CD14-positive monocyte (primary cell): ENCODE data around the gene ARHGAP44. TPM values are rescaled to one million over a fixed set of nuclear protein-coding genes. Genes with fewer than 3 reads are reported as not detected.

Experiments
- DNase-seq, 3 donors: peaks; one replicate each; pipeline ENCODE4 v3.0.0-alpha.2; 2011 to 2022
- H2AFZ ChIP-seq: 2 replicates; pipeline ENCODE4 v1.6.0; 2012; ENCODE audit warnings: mild to moderate bottlenecking, low read depth, low read length, inconsistent platforms; ENCODE audit not compliant: insufficient read depth, poor library complexity, severe bottlenecking
- H3K27ac ChIP-seq, 2 donors: 1 replicate in 1 of 2; 2 replicates in 1 of 2; pipeline ENCODE4 v1.5.1; 2012 to 2013; ENCODE audit warnings: low read length in 2 of 2, control low read depth in 1 of 2, inconsistent platforms in 1 of 2, low read depth in 1 of 2, mild to moderate bottlenecking in 1 of 2
- H3K27me3 ChIP-seq, 2 donors: one replicate each; pipeline versions ENCODE4 v1.6.0 to v1.6.1; 2011 to 2013; ENCODE audit warnings: low read length in 2 of 2; ENCODE audit not compliant: control insufficient read depth in 2 of 2, insufficient read depth in 2 of 2
- H3K36me3 ChIP-seq, 2 donors: replicated peaks in 1 of 2; 1 replicate in 1 of 2; 2 replicates in 1 of 2; pipeline versions ENCODE4 v1.5.1 to v1.6.1; 2012 to 2013; ENCODE audit warnings: low read length in 2 of 2, control low read depth in 1 of 2, inconsistent platforms in 1 of 2, mild to moderate bottlenecking in 1 of 2; ENCODE audit not compliant: insufficient read depth in 2 of 2, control insufficient read depth in 1 of 2
- H3K4me1 ChIP-seq, 2 donors: 1 replicate in 1 of 2; 2 replicates in 1 of 2; pipeline versions ENCODE4 v1.5.1 to v1.6.1; 2012 to 2013; ENCODE audit warnings: low read length in 2 of 2, control low read depth in 1 of 2, inconsistent platforms in 1 of 2, mild to moderate bottlenecking in 1 of 2, moderate library complexity in 1 of 2; ENCODE audit not compliant: insufficient read depth in 2 of 2, control insufficient read depth in 1 of 2
- H3K4me2 ChIP-seq: replicated peaks from 2 replicates; pipeline ENCODE3; 2012; ENCODE audit warnings: low read length, moderate library complexity, mild to moderate bottlenecking; ENCODE audit not compliant: poor library complexity, severe bottlenecking; ENCODE audit errors: extremely low read depth
- H3K4me3 ChIP-seq, 3 experiments: fragments of 200-600 bp in 1 of 3; sonication (generic) in 1 of 3; replicated peaks in 1 of 3; 1 replicate in 2 of 3; 2 replicates in 1 of 3; pipeline ENCODE4 v1.5.1; 2011 to 2013; ENCODE audit warnings: low read length in 3 of 3, mild to moderate bottlenecking in 3 of 3, control low read depth in 2 of 3, low read depth in 2 of 3, inconsistent platforms in 1 of 3, moderate library complexity in 1 of 3
- H3K79me2 ChIP-seq: 2 replicates; pipeline ENCODE4 v1.6.0; 2012; ENCODE audit warnings: mild to moderate bottlenecking, control low read depth, inconsistent platforms, low read length, moderate library complexity; ENCODE audit not compliant: insufficient read depth
- H3K9ac ChIP-seq: 2 replicates; pipeline ENCODE4 v1.6.0; 2017; ENCODE audit warnings: low read length, mild to moderate bottlenecking; ENCODE audit not compliant: insufficient read depth, poor library complexity, severe bottlenecking
- H3K9me3 ChIP-seq, 2 donors: replicated peaks in 1 of 2; 1 replicate in 1 of 2; 2 replicates in 1 of 2; pipeline versions ENCODE4 v1.5.1 to v1.6.1; 2012 to 2013; ENCODE audit warnings: low read length in 2 of 2, control low read depth in 1 of 2; ENCODE audit not compliant: control insufficient read depth in 1 of 2, insufficient read depth in 1 of 2
- H4K20me1 ChIP-seq: 2 replicates; pipeline ENCODE4 v1.6.0; 2012; ENCODE audit warnings: mild to moderate bottlenecking, low read length, control low read depth, moderate library complexity; ENCODE audit not compliant: insufficient read depth
- H3K27ac Mint-ChIP-seq, 7 donors: one replicate each; pipeline ENCODE4 v1.8.0; 2020; ENCODE audit warnings: mild to moderate bottlenecking in 7 of 7, mixed read lengths in 7 of 7, moderate library complexity in 6 of 7, inconsistent platforms in 2 of 7
- H3K27me3 Mint-ChIP-seq, 3 donors: one replicate each; pipeline ENCODE4 v1.8.0; 2021 to 2022; ENCODE audit warnings: low read depth in 3 of 3, mild to moderate bottlenecking in 3 of 3, mixed read lengths in 3 of 3, moderate library complexity in 3 of 3, inconsistent platforms in 1 of 3
- H3K36me3 Mint-ChIP-seq, 2 donors: one replicate each; pipeline ENCODE4 v1.8.0; 2020; ENCODE audit warnings: mixed read lengths in 2 of 2, inconsistent platforms in 1 of 2, mild to moderate bottlenecking in 1 of 2
- H3K4me1 Mint-ChIP-seq: one replicate; pipeline ENCODE4 v1.8.0; 2020; ENCODE audit warnings: mild to moderate bottlenecking, mixed read lengths
- H3K4me3 Mint-ChIP-seq, 2 donors: one replicate each; pipeline ENCODE4 v1.8.0; 2020; ENCODE audit warnings: mild to moderate bottlenecking in 2 of 2, mixed read lengths in 2 of 2, moderate library complexity in 1 of 2
- H3K9me3 Mint-ChIP-seq, 7 donors: one replicate each; pipeline ENCODE4 v1.8.0; 2020 to 2022; ENCODE audit warnings: mixed read lengths in 7 of 7, mild to moderate bottlenecking in 6 of 7, moderate library complexity in 6 of 7, inconsistent platforms in 2 of 7
- WGBS: methylation state at CpG from one replicate; pipeline ENCODE4 v1.1.5; 2013; ENCODE audit warnings: missing lambda C conversion rate; ENCODE audit not compliant: insufficient coverage; 5-methylcytosine and 5-hydroxymethylcytosine counted together
- intact Hi-C, 2 donors: fragments of 100-400 bp; cut with micrococcal nuclease; formaldehyde crosslinking; loops; one replicate each; pipeline versions ENCODE4 v1.15.0 to v1.15.1; 2023
- polyA plus RNA-seq, 3 donors: library from polyadenylated mRNA; depleted of rRNA in 1 of 3; unstranded in 2 of 3; stranded (reverse) in 1 of 3; fragments of 300-500 nt in 2 of 3; fragments of >200 nt in 1 of 3; fragmentation: Illumina TruSeq in 2 of 3; gene quantifications; 1 replicate in 2 of 3; 2 replicates in 1 of 3; pipeline ENCODE4 v1.2.3, GENCODE V29; 2012 to 2021
- TF ChIP-seq, protein P1 (sequence below): fragments of 200-600 bp; IDR thresholded peaks from one replicate; pipeline ENCODE4 v1.8.0; 2022; ENCODE audit warnings: antibody characterized with exemption, mild to moderate bottlenecking

The ARHGAP44 gene
- polyA plus RNA-seq, 3 donors: not detected

DNA sequence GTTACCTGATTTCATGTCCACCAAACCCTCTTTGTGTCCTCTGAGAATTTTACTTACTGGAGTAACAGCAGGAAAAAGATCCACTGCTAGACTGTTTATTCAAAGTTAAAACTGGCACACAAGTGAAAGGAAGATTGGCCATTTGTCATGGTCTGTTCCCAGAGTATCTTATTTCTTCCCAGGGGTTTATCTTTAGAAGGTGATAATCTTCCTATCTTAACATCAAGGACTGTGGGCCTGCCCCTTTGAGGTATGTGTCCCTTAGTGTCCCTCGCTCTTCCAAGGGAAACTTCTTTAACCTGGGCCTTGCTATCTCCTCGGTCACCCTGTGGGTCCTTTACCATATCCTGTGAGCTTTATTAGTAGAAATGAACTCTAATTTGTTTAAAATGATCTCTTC lies 49.7 kb downstream of the ARHGAP44 start:
- intact Hi-C loops: no loop called here
- TF ChIP-seq, protein P1, sequence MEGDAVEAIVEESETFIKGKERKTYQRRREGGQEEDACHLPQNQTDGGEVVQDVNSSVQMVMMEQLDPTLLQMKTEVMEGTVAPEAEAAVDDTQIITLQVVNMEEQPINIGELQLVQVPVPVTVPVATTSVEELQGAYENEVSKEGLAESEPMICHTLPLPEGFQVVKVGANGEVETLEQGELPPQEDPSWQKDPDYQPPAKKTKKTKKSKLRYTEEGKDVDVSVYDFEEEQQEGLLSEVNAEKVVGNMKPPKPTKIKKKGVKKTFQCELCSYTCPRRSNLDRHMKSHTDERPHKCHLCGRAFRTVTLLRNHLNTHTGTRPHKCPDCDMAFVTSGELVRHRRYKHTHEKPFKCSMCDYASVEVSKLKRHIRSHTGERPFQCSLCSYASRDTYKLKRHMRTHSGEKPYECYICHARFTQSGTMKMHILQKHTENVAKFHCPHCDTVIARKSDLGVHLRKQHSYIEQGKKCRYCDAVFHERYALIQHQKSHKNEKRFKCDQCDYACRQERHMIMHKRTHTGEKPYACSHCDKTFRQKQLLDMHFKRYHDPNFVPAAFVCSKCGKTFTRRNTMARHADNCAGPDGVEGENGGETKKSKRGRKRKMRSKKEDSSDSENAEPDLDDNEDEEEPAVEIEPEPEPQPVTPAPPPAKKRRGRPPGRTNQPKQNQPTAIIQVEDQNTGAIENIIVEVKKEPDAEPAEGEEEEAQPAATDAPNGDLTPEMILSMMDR: no peak

GRCh38 chr17:12842936-12843335 lies 53.6 kb downstream of the ARHGAP44 start:
- DNase-seq: no peak
- Histone ChIP-seq H3K4me1 (no peaks in the 10 kb centered on the region), H3K9ac (no peak overlapping the region), H3K36me3 (no peaks in the 10 kb centered on the region), H3K4me2 (no peak overlapping the region), H3K9me3 (peaks cover 29 to 40% of the 10 kb centered on the region in 2 donors), H3K79me2 (no peaks in the 10 kb centered on the region), H3K27me3 (no peaks in the 10 kb centered on the region), H3K4me3 (no peak overlapping the region), H2AFZ (no peak overlapping the region), H4K20me1 (no peaks in the 10 kb centered on the region), H3K27ac (no peak overlapping the region)
- no peak overlapping the region for H3K27ac Mint-ChIP-seq
- no peaks in the 10 kb centered on the region for H3K4me1 Mint-ChIP-seq
- intact Hi-C loops: no loop called here
- H3K27me3 Mint-ChIP-seq: peaks cover 0 to 3% (median 0%) of the 10 kb centered on the region in 3 donors
- 100% methylated on average over 1 of the region's 4 CpGs for WGBS
- peaks cover 17 to 52% (median 25%) of the 10 kb centered on the region in 7 donors for H3K9me3 Mint-ChIP-seq
- H3K4me3 Mint-ChIP-seq: no peak overlapping the region
- TF ChIP-seq, protein P1: no peak
- no peaks in the 10 kb centered on the region for H3K36me3 Mint-ChIP-seq

More for the DNA sequence above, 49.7 kb downstream of the ARHGAP44 start:
- Mint-ChIP-seq H3K36me3 (no peaks in the 10 kb centered on the region), H3K4me3 (no peak overlapping the region), H3K4me1 (no peaks in the 10 kb centered on the region), H3K27ac (no peak overlapping the region), H3K27me3 (peaks cover 0 to 3% (median 0%) of the 10 kb centered on the region in 3 donors), H3K9me3 (peaks cover 10 to 39% (median 17%) of the 10 kb centered on the region in 7 donors)
- H4K20me1 ChIP-seq: no peaks in the 10 kb centered on the region
- no peaks in the 10 kb centered on the region for H3K27me3 ChIP-seq
- H3K27ac ChIP-seq: no peak overlapping the region
- H3K4me3 ChIP-seq: no peak overlapping the region
- no peak overlapping the region for H3K9ac ChIP-seq
- DNase-seq: no peak
- no CpG with 5 or more reads among the region's 2 CpGs for WGBS
- H3K4me2 ChIP-seq: no peak overlapping the region
- peaks cover 27 to 39% of the 10 kb centered on the region in 2 donors for H3K9me3 ChIP-seq
- no peaks in the 10 kb centered on the region for H3K4me1 ChIP-seq
- no peaks in the 10 kb centered on the region for H3K79me2 ChIP-seq
- no peaks in the 10 kb centered on the region for H3K36me3 ChIP-seq
- no peak overlapping the region for H2AFZ ChIP-seq
